ENCODE measurements around the gene IVD. TPM values are rescaled to one million over a fixed set of nuclear protein-coding genes. Genes with fewer than 3 reads are reported as not detected.

IVD gene
- total and polyA plus RNA-seq, 4 donors, result 40.3 to 156 (median 94.4) TPM

DNA sequence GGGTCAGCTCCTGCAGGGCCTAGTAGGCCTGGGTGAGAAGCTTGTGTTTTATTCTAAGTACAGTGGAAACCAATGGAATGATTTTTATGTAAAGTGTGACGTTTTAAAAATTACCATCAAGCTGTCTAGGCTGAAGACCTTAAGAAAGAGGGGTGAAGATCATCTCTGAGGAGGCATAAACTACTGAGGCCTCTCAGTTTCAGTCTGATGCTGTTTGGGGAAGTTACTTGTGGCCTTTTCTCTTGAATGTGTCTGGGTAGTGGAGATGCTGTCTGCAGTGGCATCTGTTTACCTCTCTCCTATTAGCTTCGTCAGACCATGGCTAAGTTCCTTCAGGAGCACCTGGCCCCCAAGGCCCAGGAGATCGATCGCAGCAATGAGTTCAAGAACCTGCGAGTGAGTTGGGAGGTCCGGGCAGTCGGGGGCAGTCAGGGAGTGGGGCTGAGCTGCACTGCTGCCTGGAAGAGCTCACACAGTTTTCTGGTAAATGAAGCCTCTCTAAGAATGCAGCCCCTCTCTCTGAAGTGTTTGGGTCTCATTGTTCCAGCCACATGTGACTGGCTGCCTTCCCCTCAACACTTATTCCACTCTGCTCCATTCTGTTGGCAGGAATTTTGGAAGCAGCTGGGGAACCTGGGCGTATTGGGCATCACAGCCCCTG, 1.9 kb downstream of the IVD start:
- 85% methylated on average over 8 of the region's 8 CpGs for WGBS
- Histone ChIP-seq H3K4me1 (ENCODE audit: control insufficient read depth in 4 of 4, insufficient read depth in 4 of 4, low read length in 3 of 4) (peaks cover 5 to 45% (median 34%) of the 10 kb centered on the region in 4 donors), H3K4me3 (ENCODE audit: low read depth in 1 of 3, low read length in 3 of 3) (no peak overlapping the region), H3K9me3 (ENCODE audit: control insufficient read depth in 4 of 4, low read length in 3 of 4) (no peaks in the 10 kb centered on the region), H3K36me3 (ENCODE audit: control insufficient read depth in 4 of 4, insufficient read depth in 3 of 4, low read depth in 1 of 4, low read length in 3 of 4) (peaks cover 4 to 23% (median 18%) of the 10 kb centered on the region in 4 donors), H3K27ac (ENCODE audit: low read depth in 1 of 2, low read length in 2 of 2) (no peak overlapping the region), H3K9ac (ENCODE audit: low read depth in 1 of 2, low read length in 2 of 2) (no peak overlapping the region), H3K27me3 (ENCODE audit: control insufficient read depth in 4 of 4, insufficient read depth in 4 of 4, low read length in 3 of 4) (no peaks in the 10 kb centered on the region)
- DNase-seq (ENCODE audit: low spot score), result no peak
- TF ChIP-seq YY1 (IDR thresholded peaks at IDR 0.05) (no peak), JUND (IDR thresholded peaks at IDR 0.05) (no peak), NR2F2 (IDR thresholded peaks at IDR 0.05) (no peak), RAD21 (IDR thresholded peaks at IDR 0.05) (no peak), CTCF (IDR thresholded peaks at IDR 0.05; ENCODE audit: low read depth, low read length, missing input control) (no peak), ZBTB33 (IDR thresholded peaks at IDR 0.05) (no peak), FOXA1 (IDR thresholded peaks at IDR 0.05) (no peak), SP1 (IDR thresholded peaks at IDR 0.05) (no peak)
- TF ChIP-seq, protein P1, sequence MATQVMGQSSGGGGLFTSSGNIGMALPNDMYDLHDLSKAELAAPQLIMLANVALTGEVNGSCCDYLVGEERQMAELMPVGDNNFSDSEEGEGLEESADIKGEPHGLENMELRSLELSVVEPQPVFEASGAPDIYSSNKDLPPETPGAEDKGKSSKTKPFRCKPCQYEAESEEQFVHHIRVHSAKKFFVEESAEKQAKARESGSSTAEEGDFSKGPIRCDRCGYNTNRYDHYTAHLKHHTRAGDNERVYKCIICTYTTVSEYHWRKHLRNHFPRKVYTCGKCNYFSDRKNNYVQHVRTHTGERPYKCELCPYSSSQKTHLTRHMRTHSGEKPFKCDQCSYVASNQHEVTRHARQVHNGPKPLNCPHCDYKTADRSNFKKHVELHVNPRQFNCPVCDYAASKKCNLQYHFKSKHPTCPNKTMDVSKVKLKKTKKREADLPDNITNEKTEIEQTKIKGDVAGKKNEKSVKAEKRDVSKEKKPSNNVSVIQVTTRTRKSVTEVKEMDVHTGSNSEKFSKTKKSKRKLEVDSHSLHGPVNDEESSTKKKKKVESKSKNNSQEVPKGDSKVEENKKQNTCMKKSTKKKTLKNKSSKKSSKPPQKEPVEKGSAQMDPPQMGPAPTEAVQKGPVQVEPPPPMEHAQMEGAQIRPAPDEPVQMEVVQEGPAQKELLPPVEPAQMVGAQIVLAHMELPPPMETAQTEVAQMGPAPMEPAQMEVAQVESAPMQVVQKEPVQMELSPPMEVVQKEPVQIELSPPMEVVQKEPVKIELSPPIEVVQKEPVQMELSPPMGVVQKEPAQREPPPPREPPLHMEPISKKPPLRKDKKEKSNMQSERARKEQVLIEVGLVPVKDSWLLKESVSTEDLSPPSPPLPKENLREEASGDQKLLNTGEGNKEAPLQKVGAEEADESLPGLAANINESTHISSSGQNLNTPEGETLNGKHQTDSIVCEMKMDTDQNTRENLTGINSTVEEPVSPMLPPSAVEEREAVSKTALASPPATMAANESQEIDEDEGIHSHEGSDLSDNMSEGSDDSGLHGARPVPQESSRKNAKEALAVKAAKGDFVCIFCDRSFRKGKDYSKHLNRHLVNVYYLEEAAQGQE (IDR thresholded peaks at IDR 0.05), result no peak
- TF ChIP-seq, protein P2, sequence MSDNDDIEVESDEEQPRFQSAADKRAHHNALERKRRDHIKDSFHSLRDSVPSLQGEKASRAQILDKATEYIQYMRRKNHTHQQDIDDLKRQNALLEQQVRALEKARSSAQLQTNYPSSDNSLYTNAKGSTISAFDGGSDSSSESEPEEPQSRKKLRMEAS (IDR thresholded peaks at IDR 0.05), result no peak

DNA sequence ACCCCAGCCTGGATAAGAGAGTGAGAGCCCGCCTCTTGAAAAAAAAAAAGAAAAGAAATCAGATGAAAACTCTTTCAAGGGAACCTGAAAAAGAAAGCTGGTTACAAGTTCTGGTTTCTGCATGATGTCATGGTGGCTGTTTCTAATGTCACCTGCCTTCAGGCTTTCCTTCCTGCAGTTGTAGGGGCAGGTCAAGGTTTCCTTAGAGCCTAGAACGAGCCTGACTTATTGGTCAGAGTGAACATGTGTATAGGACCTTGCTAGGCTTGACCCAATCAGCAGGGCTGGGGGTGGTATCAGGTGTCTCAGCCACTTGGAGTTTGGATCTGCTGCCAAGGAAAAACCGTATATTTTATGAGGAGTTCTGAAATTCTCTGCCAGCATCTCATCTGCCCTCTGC, 3.8 kb downstream of the IVD start:
- Histone ChIP-seq H3K27ac (ENCODE audit: low read depth in 1 of 2, low read length in 2 of 2) (no peak overlapping the region), H3K27me3 (ENCODE audit: control insufficient read depth in 4 of 4, insufficient read depth in 4 of 4, low read length in 3 of 4) (no peaks in the 10 kb centered on the region), H3K4me3 (ENCODE audit: low read depth in 1 of 3, low read length in 3 of 3) (no peak overlapping the region), H3K9ac (ENCODE audit: low read depth in 1 of 2, low read length in 2 of 2) (no peak overlapping the region), H3K36me3 (ENCODE audit: control insufficient read depth in 4 of 4, insufficient read depth in 3 of 4, low read depth in 1 of 4, low read length in 3 of 4) (peaks cover 12 to 31% (median 23%) of the 10 kb centered on the region in 4 donors), H3K4me1 (ENCODE audit: control insufficient read depth in 4 of 4, insufficient read depth in 4 of 4, low read length in 3 of 4) (peaks cover 13 to 53% (median 43%) of the 10 kb centered on the region in 4 donors), H3K9me3 (ENCODE audit: control insufficient read depth in 4 of 4, low read length in 3 of 4) (no peaks in the 10 kb centered on the region)
- TF ChIP-seq HNF4G (IDR thresholded peaks at IDR 0.05), result no peak
- no peak for TF ChIP-seq FOXA1 (IDR thresholded peaks at IDR 0.05)
- WGBS, result 91% methylated on average over 3 of the region's 3 CpGs
- no peak for DNase-seq (ENCODE audit: low spot score)

All from liver (tissue), 9 donors.